Lower lobe of right lung (tissue), 2 donors: ENCODE data around the gene MTMR3. TPM values are rescaled to one million over a fixed set of nuclear protein-coding genes. Genes with fewer than 3 reads are reported as not detected.

Source experiments
- ATAC-seq, 2 donors: fragments of 200-7000 bp; cut with Tn5 transposase; one replicate each; pipeline ENCODE4 v1.9.1; 2020 to 2022; ENCODE audit warnings: mild to moderate bottlenecking in 2 of 2, moderate library complexity in 2 of 2
- DNase-seq: peaks from one replicate; pipeline ENCODE4 v3.0.0-alpha.2; 2020
- H3K27ac ChIP-seq: fragments of 200-600 bp; one replicate; pipeline ENCODE4 v1.8.0; 2022
- H3K27me3 ChIP-seq: fragments of 200-600 bp; one replicate; pipeline ENCODE4 v1.8.0; 2022; ENCODE audit warnings: low read depth
- H3K36me3 ChIP-seq: fragments of 200-600 bp; one replicate; pipeline ENCODE4 v1.8.0; 2022; ENCODE audit warnings: mild to moderate bottlenecking
- H3K4me1 ChIP-seq: fragments of 200-600 bp; one replicate; pipeline ENCODE4 v1.8.0; 2022
- H3K4me3 ChIP-seq: fragments of 200-600 bp; one replicate; pipeline ENCODE4 v1.8.0; 2022; ENCODE audit warnings: mild to moderate bottlenecking
- H3K9me3 ChIP-seq: fragments of 200-600 bp; one replicate; pipeline ENCODE4 v1.8.0; 2022
- intact Hi-C: fragments of 100-400 bp; cut with DNase I; formaldehyde crosslinking; loops from one replicate; pipeline ENCODE4 v1.11.0; 2022
- total RNA-seq: library from RNA; stranded (reverse); fragmentation: NEBNext Ultra II Directional; extraction: Animal tissue kit (Norgen Biotek cat#: 25700); gene quantifications from one replicate; pipeline ENCODE4 v1.2.1, GENCODE V29; 2021
- TF ChIP-seq, protein P1 (sequence below): fragments of 200-600 bp; IDR thresholded peaks from one replicate; pipeline ENCODE4 v1.8.0; 2022; ENCODE audit warnings: antibody characterized with exemption, mild to moderate bottlenecking
- donor health status: DM: no; HTN: yes; CAD: no; lungs with severe emphysema.

The MTMR3 gene
- total RNA-seq, 1 donor from 2014 or later = 58.9 TPM

- Histone ChIP-seq H3K9me3 (no peaks in the 10 kb centered on the region), H3K36me3 (no peaks in the 10 kb centered on the region), H3K27me3 (no peaks in the 10 kb centered on the region), H3K27ac (no peak overlapping the region), H3K4me1 (peaks cover 71% of the 10 kb centered on the region), H3K4me3 (no peak overlapping the region)
- TF ChIP-seq, protein P1, sequence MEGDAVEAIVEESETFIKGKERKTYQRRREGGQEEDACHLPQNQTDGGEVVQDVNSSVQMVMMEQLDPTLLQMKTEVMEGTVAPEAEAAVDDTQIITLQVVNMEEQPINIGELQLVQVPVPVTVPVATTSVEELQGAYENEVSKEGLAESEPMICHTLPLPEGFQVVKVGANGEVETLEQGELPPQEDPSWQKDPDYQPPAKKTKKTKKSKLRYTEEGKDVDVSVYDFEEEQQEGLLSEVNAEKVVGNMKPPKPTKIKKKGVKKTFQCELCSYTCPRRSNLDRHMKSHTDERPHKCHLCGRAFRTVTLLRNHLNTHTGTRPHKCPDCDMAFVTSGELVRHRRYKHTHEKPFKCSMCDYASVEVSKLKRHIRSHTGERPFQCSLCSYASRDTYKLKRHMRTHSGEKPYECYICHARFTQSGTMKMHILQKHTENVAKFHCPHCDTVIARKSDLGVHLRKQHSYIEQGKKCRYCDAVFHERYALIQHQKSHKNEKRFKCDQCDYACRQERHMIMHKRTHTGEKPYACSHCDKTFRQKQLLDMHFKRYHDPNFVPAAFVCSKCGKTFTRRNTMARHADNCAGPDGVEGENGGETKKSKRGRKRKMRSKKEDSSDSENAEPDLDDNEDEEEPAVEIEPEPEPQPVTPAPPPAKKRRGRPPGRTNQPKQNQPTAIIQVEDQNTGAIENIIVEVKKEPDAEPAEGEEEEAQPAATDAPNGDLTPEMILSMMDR = no peak
- no peak for DNase-seq
- intact Hi-C loops = no loop called here
- ATAC-seq = no peak
Measured at GRCh38 chr22:29912141-29912540, 29.2 kb downstream of the MTMR3 start.

DNA sequence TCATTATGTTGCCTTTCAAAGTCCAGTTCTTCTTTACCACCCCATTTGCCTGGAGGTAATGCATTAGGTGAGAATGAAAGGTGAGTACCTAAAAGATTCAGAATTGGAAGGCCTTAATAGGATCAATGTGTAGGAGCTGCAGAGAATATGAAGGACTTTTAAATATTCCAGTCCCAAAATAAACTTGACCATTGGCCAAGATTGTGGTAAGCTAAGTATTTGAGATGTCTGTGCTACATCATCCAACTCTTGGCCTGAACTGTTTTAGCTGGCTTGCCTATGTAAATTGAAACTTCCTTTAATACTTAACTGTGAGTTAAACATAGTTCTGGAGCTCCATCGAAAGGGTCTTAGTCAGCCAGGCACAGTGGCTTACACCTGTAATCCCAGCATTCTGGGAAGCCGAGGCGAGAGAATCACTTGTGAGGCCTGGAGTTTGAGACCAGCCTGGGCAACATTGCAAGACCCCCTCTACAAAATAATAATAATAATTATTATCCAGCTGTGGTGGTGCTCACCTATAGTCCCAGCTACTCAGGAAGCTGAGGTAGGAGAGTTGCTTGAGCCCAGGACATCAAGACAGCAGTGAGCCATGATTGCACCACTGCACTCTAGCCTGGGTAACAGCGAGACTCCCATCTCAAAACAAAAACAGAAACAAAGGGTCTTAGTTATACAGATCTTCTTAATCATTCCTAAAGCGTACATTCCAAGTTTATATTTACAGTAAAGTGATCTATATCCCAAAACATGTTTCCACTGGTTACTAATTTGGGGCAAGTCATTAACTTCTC, 29.8 kb downstream of the MTMR3 start:
- intact Hi-C loops = no loop called here
- no peaks in the 10 kb centered on the region for H3K27me3 ChIP-seq
- no peak overlapping the region for H3K27ac ChIP-seq
- H3K4me3 ChIP-seq = no peak overlapping the region
- no peaks in the 10 kb centered on the region for H3K36me3 ChIP-seq
- TF ChIP-seq, protein P1 = no peak
- H3K4me1 ChIP-seq = peaks cover 71% of the 10 kb centered on the region
- H3K9me3 ChIP-seq = no peaks in the 10 kb centered on the region
- ATAC-seq = peak; percentile 62 to 70
- no peak for DNase-seq

DNA sequence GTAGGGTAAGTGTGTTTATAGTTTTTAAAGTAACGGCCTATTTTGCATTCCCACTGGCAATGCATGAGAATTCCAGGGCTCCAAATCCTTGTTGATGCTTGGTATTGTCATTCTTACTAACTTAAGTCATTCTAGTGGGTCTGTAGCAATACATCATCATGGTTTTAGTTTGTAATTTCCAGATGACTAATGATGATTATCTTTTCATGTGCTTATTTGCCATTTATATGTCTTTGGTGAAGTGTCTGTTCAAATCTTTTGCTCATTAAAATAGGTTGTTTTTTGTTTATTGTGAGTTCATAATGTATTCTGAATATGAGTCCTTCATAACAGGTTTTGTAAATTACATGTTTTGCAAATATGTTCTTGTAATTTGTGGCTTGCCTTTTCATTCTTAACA, 31.2 kb downstream of the MTMR3 start:
- intact Hi-C loops = no loop called here
- Histone ChIP-seq H3K4me1 (peaks cover 66% of the 10 kb centered on the region), H3K27me3 (no peaks in the 10 kb centered on the region), H3K9me3 (no peaks in the 10 kb centered on the region), H3K27ac (no peak overlapping the region), H3K36me3 (no peaks in the 10 kb centered on the region), H3K4me3 (no peak overlapping the region)
- TF ChIP-seq, protein P1 = no peak
- ATAC-seq = no peak
- no peak for DNase-seq

- DNase-seq = no peak
- no peaks in the 10 kb centered on the region for H3K9me3 ChIP-seq
- no peak overlapping the region for H3K4me3 ChIP-seq
- no peak for ATAC-seq
- H3K36me3 ChIP-seq = no peaks in the 10 kb centered on the region
- TF ChIP-seq, protein P1 = no peak
- intact Hi-C loops = no loop called here
- no peaks in the 10 kb centered on the region for H3K27me3 ChIP-seq
- no peak overlapping the region for H3K27ac ChIP-seq
- H3K4me1 ChIP-seq = peaks cover 68% of the 10 kb centered on the region
Measured at GRCh38 chr22:29914991-29915533, 32.1 kb downstream of the MTMR3 start.

DNA sequence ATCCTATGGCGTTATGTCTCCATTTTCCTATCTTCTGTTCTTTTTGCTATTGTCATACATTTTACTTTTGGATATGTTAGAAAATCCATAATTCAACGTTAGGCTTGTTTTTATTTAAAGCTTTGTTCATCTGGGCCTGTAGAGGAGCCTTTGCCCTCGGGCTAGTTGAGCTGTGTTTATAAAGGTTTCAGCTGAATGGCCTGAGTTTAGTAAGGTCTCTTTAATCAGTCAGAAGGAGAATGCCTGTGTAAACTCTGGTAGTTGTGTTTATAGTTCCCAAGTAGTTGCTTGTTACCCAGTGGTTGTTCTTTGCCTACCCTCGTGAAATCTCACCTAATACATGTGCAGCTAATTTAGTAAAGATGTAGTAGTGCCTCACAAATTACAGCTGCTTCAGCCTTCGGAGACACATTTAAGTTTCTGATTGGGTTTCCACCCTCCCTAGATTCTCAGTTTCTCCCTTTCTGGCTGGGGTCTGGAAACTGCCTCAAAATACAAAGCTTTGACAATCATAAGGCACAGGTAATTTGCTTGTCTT, 33.1 kb downstream of the MTMR3 start:
- DNase-seq (no peak), ATAC-seq (no peak)
- Histone ChIP-seq H3K27me3 (no peaks in the 10 kb centered on the region), H3K36me3 (no peaks in the 10 kb centered on the region), H3K4me3 (no peak overlapping the region), H3K9me3 (no peaks in the 10 kb centered on the region), H3K27ac (no peak overlapping the region), H3K4me1 (peaks cover 73% of the 10 kb centered on the region)
- intact Hi-C loops = no loop called here
- TF ChIP-seq, protein P1 = no peak
